Vagina (tissue), 2 donors: Measurements from ENCODE around the gene GTF2IRD2.
"Not testable (repeated sequence)": the region's sequence is repeated elsewhere in the genome, so short reads cannot be mapped to it uniquely, and the experiment has no call there.

ENCODE experiments used
- CTCF ChIP-seq, 3 experiments: fragments of 450-650 bp in 2 of 3; fragments of 200-600 bp in 1 of 3; sonication (generic) in 1 of 3; IDR thresholded peaks; one replicate each; pipeline ENCODE4 v1.5.1; 2017 to 2019; ENCODE audit warnings: antibody characterized with exemption in 3 of 3, mild to moderate bottlenecking in 2 of 3, moderate library complexity in 2 of 3
- POLR2A ChIP-seq, 2 donors: fragments of 450-650 bp; IDR thresholded peaks; one replicate each; pipeline ENCODE4 v1.6.1; 2017; ENCODE audit warnings: antibody characterized with exemption in 2 of 2, mild to moderate bottlenecking in 2 of 2, moderate library complexity in 2 of 2

- TF ChIP-seq POLR2A, CTCF (IDR thresholded peaks at IDR 0.05): not testable (repeated sequence)
These were observed 23.5 kb upstream of the GTF2IRD2 start for GRCh38 chr7:74874748-74875512.
